NCI-H2107 (cell line): ENCODE data around the gene HEG1.
A peak's percentile ranks its signal among the peaks of the same experiment; 100 is the strongest.

Experiments
- DNase-seq: peaks from one replicate; lab custom pipeline; 2025; lab: John Stamatoyannopoulos, UW

HEG1 gene

GRCh38 chr3:124942613-124943012, 113.2 kb downstream of the HEG1 start:
- no peak for DNase-seq

GRCh38 chr3:124941771-124942170, 114.0 kb downstream of the HEG1 start:
- DNase-seq = no peak

- no peak for DNase-seq
These were observed 116.1 kb downstream of the HEG1 start for GRCh38 chr3:124939661-124940060.

- DNase-seq = no peak
These were observed 116.9 kb downstream of the HEG1 start for GRCh38 chr3:124938896-124939295.

- no peak for DNase-seq
These were observed 118.7 kb downstream of the HEG1 start for GRCh38 chr3:124937049-124937448.

- DNase-seq = no peak
These were observed 119.8 kb downstream of the HEG1 start for GRCh38 chr3:124935794-124936542.

GRCh38 chr3:124935264-124935663, 120.5 kb downstream of the HEG1 start:
- DNase-seq = no peak

GRCh38 chr3:124934577-124934976, 121.2 kb downstream of the HEG1 start, which contains the start of gene MUC13:
TSS of gene MUC13 (minus strand) at chr3:124934751. CDS start at chr3:124934712, 39 bp downstream.
- DNase-seq = no peak

GRCh38 chr3:124928333-124929202, 127.2 kb downstream of the HEG1 start:
- peak; percentile 33 for DNase-seq

GRCh38 chr3:124927574-124928045, 128.2 kb downstream of the HEG1 start:
- no peak for DNase-seq

GRCh38 chr3:124926426-124927101, 129.2 kb downstream of the HEG1 start:
- DNase-seq = no peak

GRCh38 chr3:124924741-124925140, 131.1 kb downstream of the HEG1 start:
- DNase-seq = no peak

GRCh38 chr3:124923833-124924232, 132.0 kb downstream of the HEG1 start:
- DNase-seq = no peak

- DNase-seq = no peak
These were observed 135.1 kb downstream of the HEG1 start for GRCh38 chr3:124920718-124921117.

- DNase-seq = no peak
These were observed 136.0 kb downstream of the HEG1 start for GRCh38 chr3:124919756-124920155.

- DNase-seq = no peak
These were observed 137.3 kb downstream of the HEG1 start for GRCh38 chr3:124918524-124918923.

- DNase-seq = no peak
These were observed 138.9 kb downstream of the HEG1 start for GRCh38 chr3:124916837-124917409.
